ENCODE results near the gene PHF3.

DNA sequence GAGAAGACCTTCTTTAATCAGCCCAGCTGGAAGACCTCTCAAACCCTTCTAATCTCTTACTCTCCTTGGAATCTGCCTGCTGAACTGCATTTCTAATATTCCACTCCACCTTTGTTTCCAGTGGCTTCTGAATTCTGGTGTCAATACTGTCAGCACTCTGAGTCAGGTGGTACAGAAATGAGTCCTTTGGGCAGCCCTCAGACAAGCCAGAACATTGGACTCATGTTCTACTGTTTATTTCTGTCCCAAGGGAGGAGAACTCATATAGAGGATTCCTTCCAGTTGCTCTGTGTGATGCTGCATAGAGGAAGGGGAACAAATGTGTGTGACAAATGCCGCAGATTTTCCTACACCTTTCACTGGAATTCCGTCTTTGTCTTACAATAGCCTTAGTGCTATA is 114.8 kb downstream of the PHF3 start:
- TF ChIP-seq POLR2AphosphoS5 (IDR thresholded peaks at IDR 0.05; ENCODE audit: low read depth, low read length), result no peak
- TF ChIP-seq, protein P1, sequence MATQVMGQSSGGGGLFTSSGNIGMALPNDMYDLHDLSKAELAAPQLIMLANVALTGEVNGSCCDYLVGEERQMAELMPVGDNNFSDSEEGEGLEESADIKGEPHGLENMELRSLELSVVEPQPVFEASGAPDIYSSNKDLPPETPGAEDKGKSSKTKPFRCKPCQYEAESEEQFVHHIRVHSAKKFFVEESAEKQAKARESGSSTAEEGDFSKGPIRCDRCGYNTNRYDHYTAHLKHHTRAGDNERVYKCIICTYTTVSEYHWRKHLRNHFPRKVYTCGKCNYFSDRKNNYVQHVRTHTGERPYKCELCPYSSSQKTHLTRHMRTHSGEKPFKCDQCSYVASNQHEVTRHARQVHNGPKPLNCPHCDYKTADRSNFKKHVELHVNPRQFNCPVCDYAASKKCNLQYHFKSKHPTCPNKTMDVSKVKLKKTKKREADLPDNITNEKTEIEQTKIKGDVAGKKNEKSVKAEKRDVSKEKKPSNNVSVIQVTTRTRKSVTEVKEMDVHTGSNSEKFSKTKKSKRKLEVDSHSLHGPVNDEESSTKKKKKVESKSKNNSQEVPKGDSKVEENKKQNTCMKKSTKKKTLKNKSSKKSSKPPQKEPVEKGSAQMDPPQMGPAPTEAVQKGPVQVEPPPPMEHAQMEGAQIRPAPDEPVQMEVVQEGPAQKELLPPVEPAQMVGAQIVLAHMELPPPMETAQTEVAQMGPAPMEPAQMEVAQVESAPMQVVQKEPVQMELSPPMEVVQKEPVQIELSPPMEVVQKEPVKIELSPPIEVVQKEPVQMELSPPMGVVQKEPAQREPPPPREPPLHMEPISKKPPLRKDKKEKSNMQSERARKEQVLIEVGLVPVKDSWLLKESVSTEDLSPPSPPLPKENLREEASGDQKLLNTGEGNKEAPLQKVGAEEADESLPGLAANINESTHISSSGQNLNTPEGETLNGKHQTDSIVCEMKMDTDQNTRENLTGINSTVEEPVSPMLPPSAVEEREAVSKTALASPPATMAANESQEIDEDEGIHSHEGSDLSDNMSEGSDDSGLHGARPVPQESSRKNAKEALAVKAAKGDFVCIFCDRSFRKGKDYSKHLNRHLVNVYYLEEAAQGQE (IDR thresholded peaks at IDR 0.05; ENCODE audit: insufficient read depth in 1 of 2, low read depth in 2 of 2, low read length in 2 of 2), result no peak
